Right renal pelvis (tissue), 4 donors: Measurements from ENCODE around the gene AFF1. TPM values are rescaled to one million over a fixed set of nuclear protein-coding genes. Genes with fewer than 3 reads are reported as not detected.
"Not testable (repeated sequence)": the region's sequence is repeated elsewhere in the genome, so short reads cannot be mapped to it uniquely, and the experiment has no call there.

Experiments
- DNase-seq, 4 donors: peaks; one replicate each; pipeline ENCODE4 v3.0.0-alpha.2; 2013; ENCODE audit warnings: low read depth in 4 of 4, low spot score in 3 of 4, missing footprints in 1 of 4
- polyA plus RNA-seq, 4 donors: library from polyadenylated mRNA; unstranded; fragments of 120-200 nt; gene quantifications; one replicate each; pipeline ENCODE4 v1.2.1, GENCODE V29; 2013; ENCODE audit not compliant: insufficient read length in 4 of 4

AFF1 gene
- polyA plus RNA-seq, 4 donors, result 44.1 to 59.5 (median 50.1) TPM

- no peak for DNase-seq
Measured at GRCh38 chr4:87128006-87128705, 193.3 kb downstream of the AFF1 start.

GRCh38 chr4:87129681-87130080 lies 194.9 kb downstream of the AFF1 start:
- DNase-seq, result no peak

- DNase-seq, result no peak
Measured at GRCh38 chr4:87130985-87131703, 196.3 kb downstream of the AFF1 start.

- DNase-seq, result no peak
Measured at GRCh38 chr4:87132035-87132434, 197.2 kb downstream of the AFF1 start.

GRCh38 chr4:87133183-87133582 lies 198.4 kb downstream of the AFF1 start:
- no peak for DNase-seq

GRCh38 chr4:87134122-87134521 lies 199.3 kb downstream of the AFF1 start:
- no peak for DNase-seq

- no peak for DNase-seq
Measured at GRCh38 chr4:87141428-87141827, 206.6 kb downstream of the AFF1 start.

- DNase-seq, result no peak
Measured at GRCh38 chr4:87144356-87144755, 209.5 kb downstream of the AFF1 start.

- DNase-seq, result not testable (repeated sequence)
Measured at GRCh38 chr4:87145934-87146333, 211.1 kb downstream of the AFF1 start.

- no peak for DNase-seq
Measured at GRCh38 chr4:87147116-87147515, 212.3 kb downstream of the AFF1 start.

GRCh38 chr4:87150498-87151261 lies 215.9 kb downstream of the AFF1 start:
- DNase-seq, result peak; percentile 60 to 76 (median 74)

GRCh38 chr4:87151730-87152129 lies 216.9 kb downstream of the AFF1 start:
- peak in 1 of 4 donors; percentile 5 for DNase-seq

- no peak for DNase-seq
Measured at GRCh38 chr4:87152310-87153041, 217.7 kb downstream of the AFF1 start.

GRCh38 chr4:87153078-87153870 lies 218.5 kb downstream of the AFF1 start:
- DNase-seq, result no peak

GRCh38 chr4:87165892-87166291 lies 231.1 kb downstream of the AFF1 start:
- no peak for DNase-seq

- DNase-seq, result no peak
Measured at GRCh38 chr4:87166296-87166854, 231.6 kb downstream of the AFF1 start.

GRCh38 chr4:87171944-87172343 lies 237.1 kb downstream of the AFF1 start:
- DNase-seq, result no peak

GRCh38 chr4:87174672-87175071 lies 239.9 kb downstream of the AFF1 start:
- DNase-seq, result no peak

- no peak for DNase-seq
Measured at GRCh38 chr4:87179751-87180150, 244.9 kb downstream of the AFF1 start.

GRCh38 chr4:87180767-87181166 lies 246.0 kb downstream of the AFF1 start:
- DNase-seq, result no peak
